ENCODE results near the gene CRTC1. TPM values are rescaled to one million over a fixed set of nuclear protein-coding genes. Genes with fewer than 3 reads are reported as not detected.

The CRTC1 gene
- total and polyA plus RNA-seq, 9 of the 15 experiments (the other 6 are each of a cell fraction or from before 2014, with no cell fraction given): 0.25 to 3.8 (median 1.2) TPM; not detected in 2

DNA sequence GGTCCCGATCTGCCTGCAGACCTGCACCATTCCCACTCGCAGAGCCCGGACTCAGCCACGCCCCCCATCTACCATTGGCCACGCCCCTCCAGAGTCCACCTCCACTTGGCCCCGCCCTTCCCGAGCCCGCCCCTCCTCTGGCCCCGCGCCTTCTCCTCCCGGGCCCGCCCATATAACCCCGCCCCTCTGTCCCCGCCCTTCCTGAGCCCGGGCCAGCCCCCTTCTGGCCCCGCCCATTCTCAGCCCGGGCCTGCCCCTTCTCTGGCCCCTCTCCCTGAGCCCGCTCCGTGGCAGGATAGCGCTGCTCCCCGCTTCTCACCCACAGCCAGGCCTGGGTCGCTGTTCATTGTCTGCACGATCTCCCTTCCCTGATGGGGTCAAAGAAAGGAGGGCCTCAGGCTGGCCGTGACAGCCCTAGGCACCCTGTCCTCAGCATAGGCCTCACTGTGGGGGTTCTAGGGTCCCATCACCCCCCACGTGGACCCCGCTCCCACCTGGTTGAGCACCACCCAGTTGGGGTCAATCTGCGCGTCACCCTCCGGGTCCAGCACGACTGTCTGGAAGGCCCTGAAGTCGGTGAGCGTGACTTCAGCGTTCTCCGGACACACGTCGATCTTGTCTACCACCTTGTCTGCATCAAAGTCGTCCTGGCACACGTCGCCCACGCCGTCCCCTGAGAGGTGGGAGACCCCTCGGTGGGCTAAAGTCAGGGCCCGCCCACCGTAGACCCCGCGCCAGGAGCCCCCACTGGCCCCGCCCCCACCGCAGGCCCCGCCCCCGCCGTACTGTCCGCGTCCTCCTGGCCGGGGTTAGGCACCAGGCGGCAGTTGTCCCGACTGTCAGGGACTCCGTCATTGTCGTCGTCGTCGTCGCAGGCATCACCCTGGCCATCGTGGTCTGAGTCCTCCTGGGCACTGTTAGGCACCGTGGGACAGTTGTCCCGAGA is 102.0 kb downstream of the CRTC1 start (continued):
- TF ChIP-seq, protein P1, sequence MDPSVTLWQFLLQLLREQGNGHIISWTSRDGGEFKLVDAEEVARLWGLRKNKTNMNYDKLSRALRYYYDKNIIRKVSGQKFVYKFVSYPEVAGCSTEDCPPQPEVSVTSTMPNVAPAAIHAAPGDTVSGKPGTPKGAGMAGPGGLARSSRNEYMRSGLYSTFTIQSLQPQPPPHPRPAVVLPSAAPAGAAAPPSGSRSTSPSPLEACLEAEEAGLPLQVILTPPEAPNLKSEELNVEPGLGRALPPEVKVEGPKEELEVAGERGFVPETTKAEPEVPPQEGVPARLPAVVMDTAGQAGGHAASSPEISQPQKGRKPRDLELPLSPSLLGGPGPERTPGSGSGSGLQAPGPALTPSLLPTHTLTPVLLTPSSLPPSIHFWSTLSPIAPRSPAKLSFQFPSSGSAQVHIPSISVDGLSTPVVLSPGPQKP (CRISPR knock-in tag; IDR thresholded peaks at IDR 0.05): no peak
- TF ChIP-seq ZBTB7A (IDR thresholded peaks at IDR 0.05; ENCODE audit: borderline replicate concordance, control insufficient read depth, low read depth, low read length) (peak; percentile 38; the same call in 1 of the 2 replicates), XRCC3 (IDR thresholded peaks at IDR 0.05) (no peak), ZBED1 (IDR thresholded peaks at IDR 0.05) (peak; percentile 97), KDM2B (CRISPR knock-in tag; IDR thresholded peaks at IDR 0.05) (peak; percentile 8; the same call in 1 of the 2 replicates), NRF1 (conservative IDR thresholded peaks at IDR 0.05 in 1 of 2, IDR thresholded peaks at IDR 0.05 in 1 of 2) (peak; percentile 44 to 47), ZNF197 (CRISPR knock-in tag; IDR thresholded peaks at IDR 0.05; ENCODE audit: low read depth) (no peak), NFIC (IDR thresholded peaks at IDR 0.05) (peak; percentile 17; the same call in 1 of the 2 replicates), PTRF (tag; IDR thresholded peaks at IDR 0.05) (no peak), ZFX (CRISPR knock-in tag; IDR thresholded peaks at IDR 0.05) (peak; percentile 48; the same call in 1 of the 2 replicates), HDAC2 (IDR thresholded peaks at IDR 0.05) (0 out of 2 replicates have a peak, but pooled peaks have one; percentile 18), PURB (CRISPR knock-in tag; IDR thresholded peaks at IDR 0.05; ENCODE audit: low read depth) (no peak), TEAD2 (tag; IDR thresholded peaks at IDR 0.05) (no peak), CBFB (CRISPR knock-in tag; IDR thresholded peaks at IDR 0.05) (peak; percentile 75; the same call in 1 of the 2 replicates), HNRNPL (IDR thresholded peaks at IDR 0.05; ENCODE audit: low read depth, low read length) (no peak), NR2C1 (IDR thresholded peaks at IDR 0.05) (no peak), NR2C1 (tag; IDR thresholded peaks at IDR 0.05) (no peak), L3MBTL2 (IDR thresholded peaks at IDR 0.05) (no peak), GTF2E2 (tag; IDR thresholded peaks at IDR 0.05) (no peak), PRMT5 (CRISPR knock-in tag; IDR thresholded peaks at IDR 0.05) (no peak)
- TF ChIP-seq, protein P2, sequence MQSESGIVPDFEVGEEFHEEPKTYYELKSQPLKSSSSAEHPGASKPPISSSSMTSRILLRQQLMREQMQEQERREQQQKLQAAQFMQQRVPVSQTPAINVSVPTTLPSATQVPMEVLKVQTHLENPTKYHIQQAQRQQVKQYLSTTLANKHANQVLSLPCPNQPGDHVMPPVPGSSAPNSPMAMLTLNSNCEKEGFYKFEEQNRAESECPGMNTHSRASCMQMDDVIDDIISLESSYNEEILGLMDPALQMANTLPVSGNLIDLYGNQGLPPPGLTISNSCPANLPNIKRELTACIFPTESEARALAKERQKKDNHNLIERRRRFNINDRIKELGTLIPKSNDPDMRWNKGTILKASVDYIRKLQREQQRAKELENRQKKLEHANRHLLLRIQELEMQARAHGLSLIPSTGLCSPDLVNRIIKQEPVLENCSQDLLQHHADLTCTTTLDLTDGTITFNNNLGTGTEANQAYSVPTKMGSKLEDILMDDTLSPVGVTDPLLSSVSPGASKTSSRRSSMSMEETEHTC (IDR thresholded peaks at IDR 0.05): 0 out of 2 replicates have a peak, but pooled peaks have one; percentile 12
- TF ChIP-seq, protein P3, sequence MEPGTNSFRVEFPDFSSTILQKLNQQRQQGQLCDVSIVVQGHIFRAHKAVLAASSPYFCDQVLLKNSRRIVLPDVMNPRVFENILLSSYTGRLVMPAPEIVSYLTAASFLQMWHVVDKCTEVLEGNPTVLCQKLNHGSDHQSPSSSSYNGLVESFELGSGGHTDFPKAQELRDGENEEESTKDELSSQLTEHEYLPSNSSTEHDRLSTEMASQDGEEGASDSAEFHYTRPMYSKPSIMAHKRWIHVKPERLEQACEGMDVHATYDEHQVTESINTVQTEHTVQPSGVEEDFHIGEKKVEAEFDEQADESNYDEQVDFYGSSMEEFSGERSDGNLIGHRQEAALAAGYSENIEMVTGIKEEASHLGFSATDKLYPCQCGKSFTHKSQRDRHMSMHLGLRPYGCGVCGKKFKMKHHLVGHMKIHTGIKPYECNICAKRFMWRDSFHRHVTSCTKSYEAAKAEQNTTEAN (CRISPR knock-in tag; IDR thresholded peaks at IDR 0.05): no peak

Data from K562 (cell line).